Astrocyte of the cerebellum (primary cell): ENCODE results near the gene WNK2.
"Not testable (repeated sequence)": the region's sequence is repeated elsewhere in the genome, so short reads cannot be mapped to it uniquely, and the experiment has no call there.

ENCODE experiments used
- DNase-seq: peaks from one replicate; pipeline ENCODE4 v3.0.0-alpha.2; 2011; ENCODE audit warnings: low read depth
- H3K4me3 ChIP-seq: 2 replicates; pipeline ENCODE4 v1.5.1; 2011; ENCODE audit warnings: mild to moderate bottlenecking, low read depth, low read length, moderate library complexity
- CTCF ChIP-seq: IDR thresholded peaks from 2 replicates; pipeline ENCODE4 v1.5.1; 2012; ENCODE audit warnings: low read length, low read depth, moderate library complexity, mild to moderate bottlenecking; ENCODE audit errors: missing control alignments
- in situ Hi-C: cut with HindIII; loops from 2 replicates; pipeline ENCODE4 v1.10.0; 2017; ENCODE audit warnings: low sequenced_read_pairs

Gene WNK2

GRCh38 chr9:93366119-93366447, 182.1 kb downstream of the WNK2 start:
- in situ Hi-C loops = no loop called here
- DNase-seq = no peak
- no peak for TF ChIP-seq CTCF
- H3K4me3 ChIP-seq = no peak overlapping the region

GRCh38 chr9:93366486-93366885, 182.5 kb downstream of the WNK2 start:
- in situ Hi-C loops, H3K4me3 ChIP-seq, DNase-seq: not testable (repeated sequence)

- in situ Hi-C loops = no loop called here
- TF ChIP-seq CTCF = no peak
- H3K4me3 ChIP-seq = no peak overlapping the region
These were observed 184.5 kb downstream of the WNK2 start for GRCh38 chr9:93368437-93368836.

GRCh38 chr9:93369686-93370085, 185.7 kb downstream of the WNK2 start:
- TF ChIP-seq CTCF = no peak
- in situ Hi-C loops = no loop called here
- DNase-seq = no peak
- H3K4me3 ChIP-seq = no peak overlapping the region

More at GRCh38 chr9:93368437-93368836, 184.5 kb downstream of the WNK2 start:
- no peak for DNase-seq
